HG02981 (cell line): Measurements from ENCODE around the gene NUP160.
"Not testable (repeated sequence)": the region's sequence is repeated elsewhere in the genome, so short reads cannot be mapped to it uniquely, and the experiment has no call there.

Experiments used
- ATAC-seq: cut with Tn5 transposase; IDR thresholded peaks from one replicate; pipeline ENCODE4 v1.9.1; 2021; ENCODE audit warnings: mild to moderate bottlenecking, moderate library complexity; ENCODE audit not compliant: unreplicated experiment

The NUP160 gene

DNA sequence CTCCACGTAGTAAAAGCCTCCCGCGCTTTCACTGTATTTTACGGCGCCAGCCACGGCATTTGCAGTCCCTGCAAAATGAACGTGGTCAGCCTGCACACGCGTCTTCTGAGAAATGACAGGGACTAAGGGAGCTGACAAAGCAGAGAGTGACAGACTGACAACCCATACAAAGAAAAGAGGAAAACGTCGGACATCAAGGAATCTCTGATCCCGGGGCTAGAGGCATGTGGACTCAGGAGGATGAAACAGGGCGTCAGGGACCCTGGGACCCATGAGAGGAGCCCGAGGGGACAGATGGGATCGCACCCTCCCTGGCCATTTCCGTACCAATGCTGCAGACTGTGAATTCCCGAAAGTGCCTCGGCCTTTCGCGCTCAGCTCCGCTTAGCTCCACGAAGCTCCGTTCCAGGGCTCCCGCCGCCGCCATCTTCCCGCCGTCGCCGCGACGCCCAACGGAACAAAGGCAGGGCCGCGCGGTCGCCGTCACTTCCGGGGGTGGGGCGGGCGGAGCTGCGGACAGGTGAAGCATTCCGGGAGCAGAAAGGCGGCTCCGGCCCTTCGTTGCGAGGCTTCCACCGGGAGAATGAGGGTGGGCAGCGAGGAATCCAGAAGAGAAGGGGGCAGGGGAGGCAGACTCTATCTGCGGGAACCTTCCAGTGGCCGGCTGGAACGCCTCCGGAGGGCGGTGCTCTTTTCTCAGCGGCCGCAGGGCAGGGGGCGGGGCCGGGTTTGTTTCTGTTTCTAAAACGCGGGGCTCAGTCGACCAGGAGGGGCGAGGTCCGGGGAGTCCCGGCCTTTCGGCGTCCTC lies at the start of gene NUP160:
TSS of gene NUP160 (minus strand) at position 459 of the 808 bp plus-strand sequence. CDS start at position 427, 32 bp downstream.
- ATAC-seq, result peak; percentile 83

GRCh38 chr11:47896199-47896598 lies 48.0 kb upstream of the NUP160 start:
- no peak for ATAC-seq

DNA sequence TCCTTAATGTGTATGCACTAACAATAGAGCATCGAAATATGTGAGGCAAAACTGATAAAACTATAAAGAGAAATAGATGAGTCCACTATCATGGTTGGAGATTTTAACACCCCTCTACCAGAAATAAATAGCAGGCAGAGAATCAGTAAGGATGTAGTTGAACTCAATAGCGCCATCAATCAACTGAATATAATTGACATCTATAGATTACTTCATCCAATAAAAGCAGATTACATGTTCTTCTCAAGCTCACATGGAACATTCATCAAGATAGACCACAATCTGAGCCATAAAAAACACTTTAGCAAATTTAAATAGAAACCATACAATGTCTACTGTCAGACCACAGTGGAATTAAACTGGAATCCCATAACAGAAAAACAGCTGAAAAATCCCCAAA lies 46.9 kb upstream of the NUP160 start:
- ATAC-seq, result no peak

DNA sequence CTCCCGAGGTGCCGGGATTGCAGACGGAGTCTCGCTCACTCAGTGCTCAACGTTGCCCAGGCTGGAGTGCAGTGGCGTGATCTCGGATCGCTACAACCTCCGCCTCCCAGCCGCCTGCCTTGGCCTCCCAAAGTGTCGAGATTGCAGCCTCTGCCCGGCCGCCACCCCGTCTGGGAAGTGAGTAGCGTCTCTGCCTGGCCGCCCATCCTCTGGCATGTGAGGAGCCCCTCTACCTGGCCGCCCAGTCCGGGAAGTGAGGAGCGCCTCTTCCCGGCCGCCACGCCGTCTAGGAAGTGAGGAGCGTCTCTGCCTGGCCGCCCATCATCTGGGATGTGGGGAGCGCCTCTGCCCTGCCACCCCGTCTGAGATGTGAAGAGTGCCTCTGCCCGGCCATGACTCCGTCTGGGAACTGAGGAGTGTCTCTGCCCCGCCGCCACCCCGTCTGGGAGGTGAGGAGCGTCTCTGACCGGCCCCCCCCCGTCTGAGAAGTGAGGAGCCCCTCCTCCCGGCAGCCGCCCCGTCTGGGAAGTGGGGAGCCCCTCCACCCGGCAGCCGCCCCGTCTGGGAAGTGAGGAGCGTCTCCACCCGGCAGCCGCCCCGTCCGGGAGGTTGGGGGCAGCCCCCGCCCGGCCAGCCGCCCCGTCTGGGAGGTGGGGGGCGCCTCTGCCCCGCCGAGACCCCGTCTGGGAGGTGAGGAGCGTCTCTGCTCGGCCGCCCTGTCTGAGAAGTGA lies 44.6 kb upstream of the NUP160 start:
- ATAC-seq, result not testable (repeated sequence)

GRCh38 chr11:47891886-47892285 lies 43.7 kb upstream of the NUP160 start:
- no peak for ATAC-seq

DNA sequence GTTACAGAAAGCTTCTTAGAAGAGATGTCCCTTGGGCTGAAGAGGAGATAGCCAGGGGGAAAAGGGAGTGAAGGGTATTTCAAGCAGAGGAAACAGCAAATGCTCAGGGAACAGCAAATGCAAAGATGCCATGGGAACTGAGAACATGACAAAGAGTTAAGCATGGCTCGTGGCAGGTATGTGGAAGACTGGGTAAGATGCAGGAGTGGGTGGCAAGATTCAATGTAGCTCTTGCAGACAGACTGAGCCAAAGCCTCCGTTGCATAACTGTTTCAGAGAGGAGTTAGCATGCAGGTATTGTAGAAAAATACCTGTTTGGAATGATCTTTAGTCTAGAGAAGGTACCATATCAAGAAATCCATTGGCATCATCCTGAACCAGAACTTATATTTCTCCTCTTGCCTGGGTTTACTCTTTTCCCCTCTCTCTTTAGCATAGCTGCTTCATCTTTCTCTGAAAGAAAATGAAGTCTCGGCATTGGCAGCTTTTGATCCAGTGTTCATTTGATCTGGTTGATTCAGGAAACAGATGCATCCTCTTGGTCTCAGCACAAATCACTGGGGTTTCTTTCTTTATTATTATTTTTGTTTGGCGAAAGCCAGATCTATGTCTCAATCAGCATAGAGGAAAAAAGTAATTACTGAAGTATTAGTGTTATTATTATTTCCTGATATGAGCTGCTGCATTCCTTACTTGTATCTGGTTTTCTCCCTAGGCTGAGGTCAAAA lies 41.7 kb upstream of the NUP160 start:
- ATAC-seq, result no peak

DNA sequence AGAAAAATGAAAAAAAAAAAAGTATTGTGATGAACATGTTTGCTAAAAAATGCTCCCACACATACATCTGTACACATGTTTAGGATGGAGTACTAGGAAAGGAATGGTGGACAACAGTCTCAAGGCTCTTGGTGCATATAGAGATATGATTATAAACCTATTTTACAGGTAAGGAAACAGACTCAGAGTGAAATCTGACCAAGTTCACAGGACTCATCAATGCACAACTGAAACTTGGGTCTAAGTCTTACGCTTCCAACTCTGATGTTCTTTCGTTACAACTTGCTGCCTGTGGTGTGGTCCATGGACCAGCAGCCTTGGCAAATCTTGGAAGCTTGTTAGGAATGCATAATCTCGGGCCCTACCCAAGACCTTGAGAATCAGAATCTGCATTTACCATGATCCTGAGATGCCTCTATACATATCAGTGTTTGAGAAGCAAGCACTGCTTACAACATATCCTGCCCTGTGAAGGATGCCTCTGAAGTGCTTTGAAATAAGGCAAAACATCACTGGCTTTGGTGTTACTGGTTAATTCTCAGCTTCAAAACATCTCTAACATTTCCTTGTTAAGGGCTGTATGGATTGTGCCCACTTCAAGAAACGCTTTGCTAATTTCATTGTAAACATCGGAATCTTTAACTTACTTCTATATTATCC lies 39.9 kb upstream of the NUP160 start:
- ATAC-seq, result no peak

- ATAC-seq, result no peak
These were observed 37.9 kb upstream of the NUP160 start for GRCh38 chr11:47886096-47886495.

DNA sequence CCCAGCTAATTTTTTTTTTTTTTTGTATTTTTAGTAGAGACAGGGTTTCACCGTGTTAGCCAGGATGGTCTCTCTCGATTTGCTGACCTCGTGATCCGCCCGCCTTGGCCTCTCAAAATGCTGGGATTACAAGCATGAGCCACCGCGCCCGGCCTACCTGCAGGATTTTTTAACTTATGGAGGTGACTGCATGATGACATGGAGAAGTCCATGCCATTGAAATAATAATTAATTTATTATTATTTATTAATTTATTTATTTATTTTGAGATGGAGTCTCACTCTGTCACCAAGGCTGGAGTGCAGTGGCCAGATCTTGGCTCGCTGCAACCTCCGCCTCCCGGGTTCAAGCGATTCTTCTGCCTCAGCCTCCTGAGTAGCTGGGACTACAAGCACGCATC lies 34.3 kb upstream of the NUP160 start:
- ATAC-seq, result not testable (repeated sequence)

DNA sequence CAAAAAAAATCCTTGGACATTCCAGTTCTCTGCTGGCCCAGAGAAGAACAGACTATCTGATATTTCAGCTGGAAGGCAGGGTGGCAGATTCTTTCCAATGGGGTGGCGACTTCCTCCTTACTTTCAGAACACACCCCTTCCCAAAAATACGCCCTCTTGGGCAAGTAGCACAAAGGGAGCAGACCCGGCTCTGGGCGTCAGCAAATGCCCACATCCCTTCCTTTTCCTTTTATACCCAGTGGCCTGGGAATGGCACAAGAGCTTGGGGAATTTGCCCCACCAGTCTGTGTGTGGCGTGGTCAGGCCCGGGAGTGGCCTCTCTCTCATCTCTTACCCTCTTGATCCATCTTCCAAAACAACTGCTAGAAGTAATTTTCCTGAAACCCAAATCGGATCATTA lies 33.0 kb upstream of the NUP160 start:
- no peak for ATAC-seq

DNA sequence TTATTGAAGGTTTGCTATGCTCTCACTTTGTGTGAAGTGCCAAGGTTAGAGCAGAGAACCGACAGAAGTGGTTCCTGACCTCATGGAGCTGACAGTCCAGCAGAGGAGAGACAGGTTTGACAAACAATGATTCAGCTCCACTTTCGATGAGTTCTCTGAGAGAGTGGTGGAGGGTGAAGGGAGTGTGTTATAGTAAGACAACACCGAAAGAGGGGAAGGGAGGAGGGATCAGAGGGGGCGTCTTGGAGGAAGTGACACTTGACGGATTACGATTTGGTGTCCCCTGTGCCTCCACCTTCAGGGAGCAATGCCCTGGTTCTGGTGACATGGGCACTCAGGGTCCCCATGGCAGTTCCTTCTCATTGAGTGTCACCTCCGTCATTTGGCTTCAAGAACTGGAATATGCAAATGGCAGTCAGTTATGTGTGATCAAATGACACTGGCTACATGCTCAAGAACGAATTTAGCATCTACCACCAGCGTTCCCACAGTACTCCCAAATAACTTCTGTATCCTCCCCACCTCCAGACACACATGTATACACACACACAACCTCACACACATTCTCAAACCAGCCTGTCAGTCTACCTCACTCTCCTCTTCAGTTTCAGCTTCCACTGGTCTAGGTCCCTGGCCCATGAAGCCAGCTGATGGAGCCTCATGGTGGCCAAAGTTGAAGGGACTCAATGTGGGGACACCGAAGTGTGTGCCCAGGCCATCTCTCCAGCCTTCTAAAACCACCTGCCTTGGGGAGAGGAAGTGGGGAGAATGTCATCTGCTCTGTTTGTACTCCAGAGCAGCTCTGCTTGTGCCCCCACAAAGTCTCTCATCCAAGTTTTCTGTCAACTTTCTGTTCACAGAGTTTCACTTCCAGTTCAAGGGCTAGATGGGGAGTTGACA lies 31.4 kb upstream of the NUP160 start:
- peak; percentile 47 for ATAC-seq

DNA sequence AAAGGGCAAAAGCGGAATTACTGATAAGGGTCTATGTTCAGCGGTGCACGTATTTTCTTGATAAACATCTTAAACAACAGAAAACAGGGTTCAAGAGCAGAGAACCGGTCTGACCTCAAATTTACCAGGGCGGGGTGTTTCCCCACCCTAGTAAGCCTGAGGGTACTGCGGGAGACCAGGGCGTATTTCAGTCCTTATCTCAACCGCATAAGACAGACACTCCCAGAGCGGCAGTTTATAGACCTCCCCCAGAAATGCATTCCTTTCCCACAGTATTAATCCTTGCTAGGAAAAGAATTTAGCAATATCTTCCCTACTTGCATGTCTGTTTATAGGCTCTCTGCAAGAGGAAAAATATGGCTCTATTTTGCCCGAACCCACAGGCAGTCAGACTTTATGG lies 27.7 kb upstream of the NUP160 start:
- ATAC-seq, result not testable (repeated sequence)

GRCh38 chr11:47870404-47870803 lies 22.3 kb upstream of the NUP160 start:
- no peak for ATAC-seq

GRCh38 chr11:47869544-47870393 lies 21.6 kb upstream of the NUP160 start:
- ATAC-seq, result no peak

DNA sequence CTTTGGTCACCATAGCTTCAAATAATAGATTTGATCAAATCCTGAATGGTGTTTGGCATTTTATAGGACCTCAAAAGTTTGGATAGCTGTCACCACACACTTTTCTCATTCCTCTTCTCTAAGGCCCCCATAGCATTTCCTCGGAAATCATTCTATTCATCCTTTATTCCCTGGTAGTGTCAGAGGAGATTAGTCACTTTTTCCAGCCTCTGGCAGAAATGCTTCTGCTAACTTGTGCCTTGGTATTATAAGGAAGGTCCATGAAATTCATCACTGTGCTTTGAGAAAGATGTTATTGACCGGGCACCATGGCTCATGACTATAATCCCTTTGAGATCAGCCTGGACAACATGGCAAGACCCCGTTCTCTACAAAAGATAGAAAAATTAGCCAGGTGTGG lies 19.7 kb upstream of the NUP160 start:
- ATAC-seq, result no peak

DNA sequence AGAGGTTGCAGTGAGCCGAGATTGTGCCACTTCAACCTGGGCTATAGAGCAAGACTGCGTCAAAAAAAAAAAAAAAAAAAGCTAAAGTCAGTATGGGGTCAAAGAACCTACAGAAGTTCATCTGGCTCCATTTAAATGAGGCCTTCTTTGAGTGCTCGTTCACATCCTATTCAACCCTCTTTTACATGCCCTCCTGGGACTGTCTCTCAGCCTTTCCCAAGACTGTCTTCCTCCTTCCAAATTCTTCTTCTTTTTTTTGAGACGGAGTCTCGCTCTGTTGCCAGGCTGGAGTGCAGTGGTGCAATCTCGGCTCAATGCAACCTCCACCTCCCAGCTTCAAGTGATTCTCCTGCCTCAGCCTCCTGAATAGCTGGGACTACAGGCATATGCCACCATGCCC lies 18.7 kb upstream of the NUP160 start:
- not testable (repeated sequence) for ATAC-seq

- ATAC-seq, result no peak
These were observed 16.8 kb upstream of the NUP160 start for GRCh38 chr11:47864901-47865300.

- no peak for ATAC-seq
These were observed 15.8 kb upstream of the NUP160 start for GRCh38 chr11:47863898-47864430.
